Caco-2 (cell line): ENCODE results near the gene LRRC59. TPM values are rescaled to one million over a fixed set of nuclear protein-coding genes. Genes with fewer than 3 reads are reported as not detected.

Source experiments
- Bru-seq: library from RNA; stranded (reverse); fragments of 400-500 nt; gene quantifications from one replicate; lab custom pipeline; 2021; lab: Mats Ljungman, UMichigan
- BruChase-seq, 2 experiments: library from RNA; stranded (reverse); fragments of 400-500 nt; gene quantifications; one replicate each; lab custom pipeline; 2021; lab: Mats Ljungman, UMichigan
- BruUV-seq: library from RNA; stranded (reverse); fragments of 400-500 nt; replicated peaks from 2 replicates; lab custom pipeline; 2021; lab: Mats Ljungman, UMichigan
- CTCF ChIA-PET: fragments of 300-600 bp; sonication (Branson Sonifier 250); formaldehyde crosslinking; loops from one replicate; lab custom pipeline; 2022; ENCODE audit warnings: antibody characterized with exemption; lab: Charles Lee
- POLR2A ChIA-PET: fragments of 300-600 bp; sonication (Branson Sonifier 250); formaldehyde crosslinking; loops from one replicate; lab custom pipeline; 2022; ENCODE audit warnings: antibody characterized with exemption; lab: Charles Lee
- DNase-seq, 2 experiments: peaks; one replicate each; pipeline versions ENCODE4 v3.0.0 to v3.0.0-alpha.2; 2020 to 2022
- H3K27me3 ChIP-seq: replicated peaks from 2 replicates; pipeline ENCODE4 v1.6.0; 2011; ENCODE audit warnings: low read length; ENCODE audit not compliant: control insufficient read depth, insufficient read depth
- H3K36me3 ChIP-seq: 2 replicates; pipeline ENCODE4 v1.5.1; 2011; ENCODE audit warnings: low read length; ENCODE audit not compliant: control insufficient read depth, insufficient read depth
- H3K4me1 ChIP-seq: fragments of 250-450 bp; sonication (Bioruptor Pico); 2 replicates; pipeline ENCODE4 v1.5.1; 2020; ENCODE audit warnings: mild to moderate bottlenecking
- H3K4me3 ChIP-seq: 2 replicates; pipeline ENCODE4 v1.5.1; 2011; ENCODE audit warnings: low read depth, mild to moderate bottlenecking, control low read depth, low read length
- H3K9me3 ChIP-seq: fragments of 250-450 bp; sonication (Bioruptor Pico); 2 replicates; pipeline ENCODE4 v1.5.1; 2020; ENCODE audit warnings: mild to moderate bottlenecking, moderate library complexity
- H3K27ac Mint-ChIP-seq: one replicate; pipeline ENCODE4 v1.8.0; 2022; ENCODE audit warnings: mixed read lengths; ENCODE audit not compliant: unreplicated experiment
- H3K27me3 Mint-ChIP-seq: one replicate; pipeline ENCODE4 v1.8.0; 2022; ENCODE audit warnings: mixed read lengths; ENCODE audit not compliant: insufficient read depth, unreplicated experiment
- H3K36me3 Mint-ChIP-seq: one replicate; pipeline ENCODE4 v1.8.0; 2022; ENCODE audit warnings: mild to moderate bottlenecking, mixed read lengths; ENCODE audit not compliant: insufficient read depth, unreplicated experiment
- H3K4me1 Mint-ChIP-seq: one replicate; pipeline ENCODE4 v1.8.0; 2022; ENCODE audit warnings: low read depth, mixed read lengths; ENCODE audit not compliant: unreplicated experiment
- H3K4me3 Mint-ChIP-seq: one replicate; pipeline ENCODE4 v1.8.0; 2022; ENCODE audit warnings: mild to moderate bottlenecking, moderate library complexity, mixed read lengths; ENCODE audit not compliant: unreplicated experiment
- H3K9me3 Mint-ChIP-seq: one replicate; pipeline ENCODE4 v1.8.0; 2022; ENCODE audit warnings: mixed read lengths; ENCODE audit not compliant: unreplicated experiment
- CTCF ChIP-seq, 2 experiments: fragments of 200-600 bp in 1 of 2; IDR thresholded peaks; 1 replicate in 1 of 2; 2 replicates in 1 of 2; pipeline versions ENCODE4 v1.5.1 to v1.8.0; 2011 to 2022; ENCODE audit warnings: antibody characterized with exemption in 1 of 2, control low read depth in 1 of 2, inconsistent platforms in 1 of 2, low read depth in 1 of 2, low read length in 1 of 2, mild to moderate bottlenecking in 1 of 2, moderate library complexity in 1 of 2; ENCODE audit not compliant: insufficient read depth in 1 of 2, severe bottlenecking in 1 of 2, unreplicated experiment in 1 of 2
- intact Hi-C: fragments of 100-400 bp; cut with micrococcal nuclease; formaldehyde crosslinking; loops from one replicate; pipeline ENCODE4 v1.10.0; 2022; ENCODE audit not compliant: unreplicated experiment
- long read RNA-seq: library from polyadenylated mRNA; stranded (forward); transcript quantifications from one replicate; pipeline ENCODE4 v2.0.0, GENCODE V29; 2022
- total RNA-seq: library from RNA; stranded (reverse); gene quantifications from 2 replicates; pipeline ENCODE4 v1.2.3, GENCODE V29; 2022

LRRC59 gene
- total RNA-seq (324 and 336 TPM in 2 replicates), Bru-seq, nascent RNA (percentile 98 among the genes with signal in this experiment), BruChase-seq, experiment 1, labeled RNA remaining after a 2-hour chase (percentile 97 among the genes with signal in this experiment), BruChase-seq, experiment 2, labeled RNA remaining after a 6-hour chase (percentile 99 among the genes with signal in this experiment)
- long read RNA-seq, transcript LRRC59-201 (7 exons, 2,910 nt) = major isoform, 443 of 512 reads
- long read RNA-seq, partial matches to known transcripts = 62 of 512 reads
- long read RNA-seq, other reads (novel, unspliced or antisense) = 7 of 512 reads

GRCh38 chr17:50397111-50397918 is at the start of gene LRRC59:
TSS of gene LRRC59 (minus strand) at chr17:50397523. CDS start at chr17:50397317, 206 bp downstream.
- Mint-ChIP-seq H3K27me3 (no peaks in the 10 kb centered on the region), H3K27ac (peak within 1 kb of the TSS; percentile 71), H3K4me1 (peaks cover 12% of the 10 kb centered on the region), H3K9me3 (no peaks in the 10 kb centered on the region), H3K4me3 (peak within 1 kb of the TSS; percentile 76), H3K36me3 (peaks cover 48% of the 10 kb centered on the region)
- Histone ChIP-seq H3K4me3 (peak within 1 kb of the TSS; percentile 72), H3K27me3 (no peaks in the 10 kb centered on the region), H3K9me3 (peaks cover 4% of the 10 kb centered on the region; the same call in 1 of the 2 replicates), H3K36me3 (peaks cover 20% of the 10 kb centered on the region), H3K4me1 (peaks cover 5% of the 10 kb centered on the region; the same call in 1 of the 2 replicates)
- intact Hi-C loops = loop anchor here (1.0 to 2.0 kb wide), 4 partner anchors 30 to 197 kb away; partner anchors contain the start of gene XYLT2
- POLR2A ChIA-PET = interaction anchor here (0.5 to 2.8 kb wide), 34 partner anchors 9 to 633 kb away, joined by 3 to 17 read pairs (median 4); partner anchors contain the start of genes ACSF2, EME1, FAM117A and LUC7L3
- peak; percentile 100 for TF ChIP-seq CTCF (IDR thresholded peaks at IDR 0.05; ENCODE audit: insufficient read depth in 1 of 2, low read depth in 1 of 2, low read length in 1 of 2, severe bottlenecking in 1 of 2, unreplicated experiment in 1 of 2)
- DNase-seq = peak; percentile 96 to 100
- BruUV-seq = TSS peak; percentile 69
- CTCF ChIA-PET = interaction anchor here (0.6 to 3.6 kb wide), 61 partner anchors 9 to 508 kb away, joined by 3 to 67 read pairs (median 4); partner anchors contain the start of genes ACSF2, CACNA1G, EME1 and EPN3

GRCh38 chr17:50445730-50446325 is 48.5 kb upstream of the LRRC59 start:
- POLR2A ChIA-PET = interaction anchor here (0.6 kb wide), 1 partner anchor 49 kb away, joined by 3 read pairs; no protein-coding TSS in a partner anchor
- peak overlapping the region; percentile 40 for H3K27ac Mint-ChIP-seq
- H3K4me1 Mint-ChIP-seq = peaks cover 53% of the 10 kb centered on the region
- DNase-seq = no peak
- intact Hi-C loops = no loop called here
- H3K27me3 Mint-ChIP-seq = no peaks in the 10 kb centered on the region
- H3K36me3 Mint-ChIP-seq = peaks cover 29% of the 10 kb centered on the region
- peaks cover 51% of the 10 kb centered on the region for H3K4me1 ChIP-seq
- H3K27me3 ChIP-seq = no peaks in the 10 kb centered on the region
- no peak overlapping the region for H3K4me3 Mint-ChIP-seq
- no TSS peak for BruUV-seq
- no peaks in the 10 kb centered on the region for H3K9me3 Mint-ChIP-seq
- no peaks in the 10 kb centered on the region for H3K9me3 ChIP-seq
- no peak for TF ChIP-seq CTCF (IDR thresholded peaks at IDR 0.05; ENCODE audit: insufficient read depth in 1 of 2, low read depth in 1 of 2, low read length in 1 of 2, severe bottlenecking in 1 of 2, unreplicated experiment in 1 of 2)
- CTCF ChIA-PET = interaction anchor here (0.9 to 1.7 kb wide), 2 partner anchors 27 to 48 kb away, joined by 4 to 6 read pairs; partner anchors contain the start of gene LRRC59
- no peaks in the 10 kb centered on the region for H3K36me3 ChIP-seq
- H3K4me3 ChIP-seq = no peak overlapping the region
